Measurements from ENCODE around the gene NAV2. TPM values are rescaled to one million over a fixed set of nuclear protein-coding genes. Genes with fewer than 3 reads are reported as not detected.

The NAV2 gene
- polyA plus RNA-seq, 3 donors: not detected

DNA sequence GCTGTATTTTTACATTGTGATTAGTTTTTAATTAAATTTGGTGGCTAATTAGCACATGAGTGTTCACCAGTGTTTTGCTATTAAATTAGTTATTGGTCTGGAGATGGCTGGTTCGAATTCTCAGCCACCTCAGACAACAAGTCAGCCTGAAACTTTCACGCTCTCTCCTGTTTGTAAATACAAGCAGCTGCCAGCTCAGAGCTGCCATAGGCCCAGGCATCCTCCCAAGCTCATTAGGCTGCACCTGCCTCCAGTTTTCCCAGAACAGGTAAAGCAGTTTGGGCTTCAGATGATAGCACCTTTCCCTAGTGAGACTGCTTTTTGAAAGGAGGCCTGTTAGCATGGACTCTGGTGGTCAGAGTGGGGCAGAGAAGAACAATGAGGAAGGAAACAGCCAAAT lies 156.8 kb downstream of the NAV2 start:
- no peaks in the 10 kb centered on the region for H3K9me3 Mint-ChIP-seq
- 88% methylated on average over 1 of the region's 2 CpGs for WGBS (ENCODE audit: insufficient coverage)
- H3K4me2 ChIP-seq (replicated peaks; ENCODE audit: extremely low read depth, low read length, poor library complexity, severe bottlenecking): no peak overlapping the region
- peaks cover 0 to 2% (median 2%) of the 10 kb centered on the region in 3 donors for H3K27me3 Mint-ChIP-seq (ENCODE audit: low read depth in 3 of 3)
- H3K79me2 ChIP-seq (ENCODE audit: insufficient read depth, low read length): no peaks in the 10 kb centered on the region
- no peaks in the 10 kb centered on the region for H4K20me1 ChIP-seq (ENCODE audit: insufficient read depth, low read length)
- TF ChIP-seq, protein P1, sequence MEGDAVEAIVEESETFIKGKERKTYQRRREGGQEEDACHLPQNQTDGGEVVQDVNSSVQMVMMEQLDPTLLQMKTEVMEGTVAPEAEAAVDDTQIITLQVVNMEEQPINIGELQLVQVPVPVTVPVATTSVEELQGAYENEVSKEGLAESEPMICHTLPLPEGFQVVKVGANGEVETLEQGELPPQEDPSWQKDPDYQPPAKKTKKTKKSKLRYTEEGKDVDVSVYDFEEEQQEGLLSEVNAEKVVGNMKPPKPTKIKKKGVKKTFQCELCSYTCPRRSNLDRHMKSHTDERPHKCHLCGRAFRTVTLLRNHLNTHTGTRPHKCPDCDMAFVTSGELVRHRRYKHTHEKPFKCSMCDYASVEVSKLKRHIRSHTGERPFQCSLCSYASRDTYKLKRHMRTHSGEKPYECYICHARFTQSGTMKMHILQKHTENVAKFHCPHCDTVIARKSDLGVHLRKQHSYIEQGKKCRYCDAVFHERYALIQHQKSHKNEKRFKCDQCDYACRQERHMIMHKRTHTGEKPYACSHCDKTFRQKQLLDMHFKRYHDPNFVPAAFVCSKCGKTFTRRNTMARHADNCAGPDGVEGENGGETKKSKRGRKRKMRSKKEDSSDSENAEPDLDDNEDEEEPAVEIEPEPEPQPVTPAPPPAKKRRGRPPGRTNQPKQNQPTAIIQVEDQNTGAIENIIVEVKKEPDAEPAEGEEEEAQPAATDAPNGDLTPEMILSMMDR (IDR thresholded peaks at IDR 0.05): no peak
- H3K27ac Mint-ChIP-seq: no peak overlapping the region
- DNase-seq: no peak
- H3K27me3 ChIP-seq (ENCODE audit: control insufficient read depth in 2 of 2, insufficient read depth in 2 of 2, low read length in 2 of 2): no peaks in the 10 kb centered on the region
- no peak overlapping the region for H3K9ac ChIP-seq (ENCODE audit: insufficient read depth, low read length, poor library complexity, severe bottlenecking)
- no peak overlapping the region for H3K4me3 ChIP-seq (replicated peaks in 1 of 3; ENCODE audit: low read depth in 2 of 3, low read length in 3 of 3)
- H3K4me1 Mint-ChIP-seq: no peaks in the 10 kb centered on the region
- H3K36me3 ChIP-seq (replicated peaks in 1 of 2; ENCODE audit: control insufficient read depth in 1 of 2, insufficient read depth in 2 of 2, low read length in 2 of 2): no peaks in the 10 kb centered on the region
- no peak overlapping the region for H3K27ac ChIP-seq (ENCODE audit: low read depth in 1 of 2, low read length in 2 of 2)
- H2AFZ ChIP-seq (ENCODE audit: insufficient read depth, low read depth, low read length, poor library complexity, severe bottlenecking): no peak overlapping the region
- no peak overlapping the region for H3K4me3 Mint-ChIP-seq
- no peaks in the 10 kb centered on the region for H3K9me3 ChIP-seq (replicated peaks in 1 of 2; ENCODE audit: control insufficient read depth in 1 of 2, insufficient read depth in 1 of 2, low read length in 2 of 2)
- no peaks in the 10 kb centered on the region for H3K36me3 Mint-ChIP-seq
- no peaks in the 10 kb centered on the region for H3K4me1 ChIP-seq (ENCODE audit: control insufficient read depth in 1 of 2, insufficient read depth in 2 of 2, low read length in 2 of 2)
- intact Hi-C loops (cut with micrococcal nuclease): no loop called here

DNA sequence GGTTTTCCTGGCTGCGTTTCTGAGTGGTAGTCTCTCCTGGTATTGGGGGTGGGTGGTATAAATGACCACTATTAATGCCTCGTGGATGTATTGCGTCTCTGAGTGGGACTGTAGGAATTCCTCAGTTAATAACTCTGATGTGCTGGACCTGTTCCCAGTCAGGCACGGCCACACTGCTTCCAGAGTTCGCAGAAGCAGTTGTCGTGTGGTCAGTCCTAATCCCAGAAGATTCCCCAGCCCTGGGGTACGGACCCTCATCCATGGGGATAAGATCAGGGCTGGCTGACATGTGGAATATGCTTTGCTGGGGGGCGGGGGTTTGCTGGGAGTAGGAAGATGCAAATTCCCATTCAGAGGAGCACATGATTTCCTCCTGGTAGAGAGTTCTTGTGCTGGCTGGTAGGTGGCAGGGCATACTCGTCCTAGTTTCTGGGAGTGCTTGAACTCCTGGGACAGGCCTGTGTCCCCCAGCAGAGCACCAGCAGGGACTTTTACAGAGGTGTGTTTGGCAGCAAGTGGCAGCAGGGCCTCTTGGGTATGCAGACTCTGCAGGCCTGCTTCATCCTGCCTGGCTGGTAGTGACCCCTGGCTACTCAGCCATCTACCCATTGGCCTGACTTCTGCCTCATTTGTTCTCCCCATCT lies 157.4 kb downstream of the NAV2 start:
- no peak overlapping the region for H3K27ac ChIP-seq (ENCODE audit: low read depth in 1 of 2, low read length in 2 of 2)
- 88% methylated on average over 9 of the region's 9 CpGs for WGBS (ENCODE audit: insufficient coverage)
- TF ChIP-seq, protein P1 (IDR thresholded peaks at IDR 0.05): no peak

More for the DNA sequence above, 157.4 kb downstream of the NAV2 start:
- Histone ChIP-seq H3K4me3 (replicated peaks in 1 of 3; ENCODE audit: low read depth in 2 of 3, low read length in 3 of 3) (no peak overlapping the region), H3K79me2 (ENCODE audit: insufficient read depth, low read length) (no peaks in the 10 kb centered on the region), H3K9ac (ENCODE audit: insufficient read depth, low read length, poor library complexity, severe bottlenecking) (no peak overlapping the region), H3K36me3 (replicated peaks in 1 of 2; ENCODE audit: control insufficient read depth in 1 of 2, insufficient read depth in 2 of 2, low read length in 2 of 2) (no peaks in the 10 kb centered on the region), H2AFZ (ENCODE audit: insufficient read depth, low read depth, low read length, poor library complexity, severe bottlenecking) (no peak overlapping the region), H3K4me1 (ENCODE audit: control insufficient read depth in 1 of 2, insufficient read depth in 2 of 2, low read length in 2 of 2) (no peaks in the 10 kb centered on the region), H3K27me3 (ENCODE audit: control insufficient read depth in 2 of 2, insufficient read depth in 2 of 2, low read length in 2 of 2) (no peaks in the 10 kb centered on the region), H3K9me3 (replicated peaks in 1 of 2; ENCODE audit: control insufficient read depth in 1 of 2, insufficient read depth in 1 of 2, low read length in 2 of 2) (no peaks in the 10 kb centered on the region), H4K20me1 (ENCODE audit: insufficient read depth, low read length) (no peaks in the 10 kb centered on the region), H3K4me2 (replicated peaks; ENCODE audit: extremely low read depth, low read length, poor library complexity, severe bottlenecking) (no peak overlapping the region)
- intact Hi-C loops (cut with micrococcal nuclease): no loop called here
- Mint-ChIP-seq H3K36me3 (no peaks in the 10 kb centered on the region), H3K4me1 (no peaks in the 10 kb centered on the region), H3K9me3 (peaks cover 0 to 2% (median 0%) of the 10 kb centered on the region in 7 donors), H3K4me3 (no peak overlapping the region), H3K27me3 (ENCODE audit: low read depth in 3 of 3) (peaks cover 0 to 2% (median 0%) of the 10 kb centered on the region in 3 donors), H3K27ac (no peak overlapping the region)
- no peak for DNase-seq

Data from CD14-positive monocyte (primary cell).